ENCODE data around the gene FRMD7.
"Not testable (repeated sequence)": the region's sequence is repeated elsewhere in the genome, so short reads cannot be mapped to it uniquely, and the experiment has no call there.

The FRMD7 gene

GRCh38 chrX:132092439-132093065, 35.3 kb downstream of the FRMD7 start:
- peak; percentile 74 for DNase-seq

- no peak for DNase-seq
Measured at GRCh38 chrX:132090403-132091159, 37.2 kb downstream of the FRMD7 start.

- no peak for DNase-seq
Measured at GRCh38 chrX:132088864-132089263, 39.0 kb downstream of the FRMD7 start.

GRCh38 chrX:132086672-132087071, 41.1 kb downstream of the FRMD7 start:
- DNase-seq: no peak

GRCh38 chrX:132085786-132086185, 42.0 kb downstream of the FRMD7 start:
- DNase-seq: no peak

- DNase-seq: no peak
Measured at GRCh38 chrX:132077912-132078311, 49.9 kb downstream of the FRMD7 start.

- no peak for DNase-seq
Measured at GRCh38 chrX:132077414-132077813, 50.4 kb downstream of the FRMD7 start.

- no peak for DNase-seq
Measured at GRCh38 chrX:132071254-132071653, 56.6 kb downstream of the FRMD7 start.

- DNase-seq: no peak
Measured at GRCh38 chrX:132068405-132068804, 59.4 kb downstream of the FRMD7 start.

GRCh38 chrX:132063862-132064261, 64.0 kb downstream of the FRMD7 start:
- no peak for DNase-seq

- no peak for DNase-seq
Measured at GRCh38 chrX:132063334-132063733, 64.5 kb downstream of the FRMD7 start.

GRCh38 chrX:132059973-132060540, 67.8 kb downstream of the FRMD7 start:
- DNase-seq: no peak

GRCh38 chrX:132058975-132059374, 68.8 kb downstream of the FRMD7 start:
- DNase-seq: no peak

- DNase-seq: no peak
Measured at GRCh38 chrX:132058050-132058449, 69.8 kb downstream of the FRMD7 start.

- not testable (repeated sequence) for DNase-seq
Measured at GRCh38 chrX:132051778-132052177, 76.0 kb downstream of the FRMD7 start.

GRCh38 chrX:132046533-132046932, 81.3 kb downstream of the FRMD7 start:
- no peak for DNase-seq

- no peak for DNase-seq
Measured at GRCh38 chrX:132045456-132045855, 82.4 kb downstream of the FRMD7 start.

GRCh38 chrX:132044953-132045352, 82.9 kb downstream of the FRMD7 start:
- no peak for DNase-seq

GRCh38 chrX:132043977-132044376, 83.8 kb downstream of the FRMD7 start:
- DNase-seq: no peak

- DNase-seq: no peak
Measured at GRCh38 chrX:132041015-132041414, 86.8 kb downstream of the FRMD7 start.

GRCh38 chrX:132040066-132040465, 87.8 kb downstream of the FRMD7 start:
- no peak for DNase-seq

GRCh38 chrX:132037479-132037993, 90.3 kb downstream of the FRMD7 start:
- no peak for DNase-seq

GRCh38 chrX:132034648-132035047, 93.2 kb downstream of the FRMD7 start:
- DNase-seq: no peak

GRCh38 chrX:132033166-132033565, 94.7 kb downstream of the FRMD7 start:
- no peak for DNase-seq
